A673 (cell line): ENCODE results near the gene CNTLN. TPM values are rescaled to one million over a fixed set of nuclear protein-coding genes. Genes with fewer than 3 reads are reported as not detected.

Source experiments
- BruUV-seq: library from RNA; stranded (reverse); fragments of 400-500 nt; replicated peaks from 2 replicates; lab custom pipeline; 2021; lab: Mats Ljungman, UMichigan
- CTCF ChIA-PET: fragments of 300-600 bp; sonication (Branson Sonifier 250); formaldehyde crosslinking; loops from one replicate; lab custom pipeline; 2022; ENCODE audit warnings: antibody characterized with exemption; lab: Charles Lee
- POLR2A ChIA-PET: fragments of 300-600 bp; sonication (Branson Sonifier 250); formaldehyde crosslinking; loops from one replicate; lab custom pipeline; 2022; ENCODE audit warnings: antibody characterized with exemption; ENCODE audit not compliant: low non-redundant PET; lab: Charles Lee
- DNase-seq: peaks from one replicate; pipeline ENCODE4 v3.0.0-alpha.2; 2015; ENCODE audit warnings: low spot score
- H3K27ac ChIP-seq: fragments of 200-600 bp; sonication (generic); 2 replicates; pipeline ENCODE4 v1.5.1; 2016; ENCODE audit warnings: mixed run types, low read depth, mild to moderate bottlenecking, mixed read lengths, antibody characterized with exemption, low read length; ENCODE audit not compliant: poor library complexity, severe bottlenecking
- H3K27me3 ChIP-seq: fragments of 200-600 bp; sonication (generic); replicated peaks from 2 replicates; pipeline ENCODE4 v1.6.1; 2017; ENCODE audit warnings: mixed run types, low read depth, mild to moderate bottlenecking, mixed read lengths, antibody characterized with exemption, low read length; ENCODE audit not compliant: insufficient read depth, poor library complexity
- H3K36me3 ChIP-seq: fragments of 200-600 bp; sonication (generic); 2 replicates; pipeline ENCODE4 v1.6.1; 2016; ENCODE audit warnings: mixed run types, mild to moderate bottlenecking, mixed read lengths, antibody characterized with exemption, low read length; ENCODE audit not compliant: insufficient read depth, poor library complexity, severe bottlenecking
- H3K4me1 ChIP-seq: fragments of 200-600 bp; sonication (generic); 2 replicates; pipeline ENCODE4 v1.6.1; 2017; ENCODE audit warnings: mixed run types, mild to moderate bottlenecking, mixed read lengths, antibody characterized with exemption, low read length; ENCODE audit not compliant: insufficient read depth, poor library complexity, severe bottlenecking
- H3K4me3 ChIP-seq: fragments of 200-600 bp; sonication (generic); 2 replicates; pipeline ENCODE4 v1.5.1; 2016; ENCODE audit warnings: low read depth, mixed run types, mild to moderate bottlenecking, mixed read lengths, low read length; ENCODE audit not compliant: poor library complexity, severe bottlenecking
- H3K9me3 ChIP-seq: fragments of 200-600 bp; sonication (generic); 2 replicates; pipeline ENCODE4 v1.6.1; 2016; ENCODE audit warnings: mixed run types, low read depth, mild to moderate bottlenecking, mixed read lengths, antibody characterized with exemption, low read length; ENCODE audit not compliant: poor library complexity, severe bottlenecking
- EZH2 ChIP-seq: fragments of 200-600 bp; sonication (generic); IDR thresholded peaks from 2 replicates; pipeline ENCODE4 v1.6.1; 2017; ENCODE audit warnings: borderline replicate concordance, low read depth, mild to moderate bottlenecking, mixed read lengths, antibody characterized with exemption, low read length; ENCODE audit not compliant: poor library complexity, severe bottlenecking
- intact Hi-C: fragments of 100-400 bp; cut with micrococcal nuclease; formaldehyde crosslinking; loops from one replicate; pipeline ENCODE4 v1.10.0; 2022; ENCODE audit not compliant: unreplicated experiment
- total RNA-seq: library from RNA; stranded (reverse); gene quantifications from 2 replicates; pipeline ENCODE4 v1.2.3, GENCODE V29; 2021
- TF ChIP-seq, protein P1 (sequence below): fragments of 300-800, 200-600 bp; sonication (generic); conservative IDR thresholded peaks from 2 replicates; pipeline ENCODE4 v1.5.1; 2017; ENCODE audit warnings: low read depth, mild to moderate bottlenecking, antibody characterized with exemption, low read length, moderate library complexity, mixed read lengths

CNTLN gene
- total RNA-seq, 1 experiment from 2014 or later, result 6.6 TPM

DNA sequence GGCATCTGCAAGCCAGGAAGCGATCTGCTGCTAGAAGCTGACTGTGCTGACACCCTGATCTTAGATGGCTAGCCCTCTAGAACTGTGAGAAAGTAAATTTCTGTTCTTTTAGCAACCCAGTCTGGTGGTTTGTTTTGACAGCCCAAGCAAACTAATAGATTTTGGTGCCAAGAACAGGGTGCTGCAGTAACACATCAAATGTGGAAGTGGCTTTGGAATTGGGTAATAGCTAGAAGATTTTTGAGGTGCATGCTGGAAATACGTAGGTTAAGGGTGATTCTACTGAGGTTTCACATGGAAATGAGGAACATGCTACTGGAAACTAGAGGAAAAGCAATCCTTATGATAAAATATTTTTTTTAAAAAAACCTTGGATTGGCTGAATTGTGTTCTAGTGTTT lies 290.5 kb downstream of the CNTLN start:
- DNase-seq, result no peak
- POLR2A ChIA-PET, result no interaction called here
- BruUV-seq, result no TSS peak

DNA sequence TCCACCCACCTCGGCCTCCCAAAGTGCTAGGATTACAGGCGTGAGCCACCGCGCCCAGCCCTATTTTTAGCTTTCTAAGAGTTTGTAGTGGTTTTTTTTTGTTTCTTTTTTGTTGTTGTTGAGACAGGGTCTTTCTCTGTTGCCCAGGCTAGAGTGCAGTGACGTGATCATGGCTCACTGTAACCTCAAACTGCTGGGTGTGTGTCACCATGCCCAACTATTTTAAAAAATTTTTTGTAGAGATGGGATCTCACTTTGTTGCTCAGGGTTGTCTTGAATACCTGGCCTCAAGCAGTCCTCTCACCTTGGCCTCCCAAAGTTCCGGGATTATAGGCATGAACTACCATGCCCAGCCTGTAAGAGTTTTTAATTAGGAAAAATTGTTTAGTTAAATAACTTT lies 298.7 kb downstream of the CNTLN start:
- TF ChIP-seq EZH2, result no peak
- TF ChIP-seq, protein P1, sequence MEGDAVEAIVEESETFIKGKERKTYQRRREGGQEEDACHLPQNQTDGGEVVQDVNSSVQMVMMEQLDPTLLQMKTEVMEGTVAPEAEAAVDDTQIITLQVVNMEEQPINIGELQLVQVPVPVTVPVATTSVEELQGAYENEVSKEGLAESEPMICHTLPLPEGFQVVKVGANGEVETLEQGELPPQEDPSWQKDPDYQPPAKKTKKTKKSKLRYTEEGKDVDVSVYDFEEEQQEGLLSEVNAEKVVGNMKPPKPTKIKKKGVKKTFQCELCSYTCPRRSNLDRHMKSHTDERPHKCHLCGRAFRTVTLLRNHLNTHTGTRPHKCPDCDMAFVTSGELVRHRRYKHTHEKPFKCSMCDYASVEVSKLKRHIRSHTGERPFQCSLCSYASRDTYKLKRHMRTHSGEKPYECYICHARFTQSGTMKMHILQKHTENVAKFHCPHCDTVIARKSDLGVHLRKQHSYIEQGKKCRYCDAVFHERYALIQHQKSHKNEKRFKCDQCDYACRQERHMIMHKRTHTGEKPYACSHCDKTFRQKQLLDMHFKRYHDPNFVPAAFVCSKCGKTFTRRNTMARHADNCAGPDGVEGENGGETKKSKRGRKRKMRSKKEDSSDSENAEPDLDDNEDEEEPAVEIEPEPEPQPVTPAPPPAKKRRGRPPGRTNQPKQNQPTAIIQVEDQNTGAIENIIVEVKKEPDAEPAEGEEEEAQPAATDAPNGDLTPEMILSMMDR, result no peak
- ChIA-PET POLR2A (no interaction called here), CTCF (no interaction called here)
- DNase-seq, result no peak
- no peaks in the 10 kb centered on the region for H3K4me1 ChIP-seq
- no peaks in the 10 kb centered on the region for H3K27me3 ChIP-seq
- no peaks in the 10 kb centered on the region for H3K9me3 ChIP-seq
- intact Hi-C loops, result no loop called here
- H3K27ac ChIP-seq, result no peak overlapping the region
- no peak overlapping the region for H3K4me3 ChIP-seq
- no peaks in the 10 kb centered on the region for H3K36me3 ChIP-seq
- BruUV-seq, result no TSS peak

More for the DNA sequence above, 290.5 kb downstream of the CNTLN start:
- CTCF ChIA-PET, result no interaction called here
- Histone ChIP-seq H3K4me3 (no peak overlapping the region), H3K4me1 (no peaks in the 10 kb centered on the region), H3K27me3 (no peaks in the 10 kb centered on the region), H3K27ac (no peak overlapping the region), H3K9me3 (no peaks in the 10 kb centered on the region), H3K36me3 (no peaks in the 10 kb centered on the region)
- no peak for TF ChIP-seq EZH2
- TF ChIP-seq, protein P1, result no peak
- intact Hi-C loops, result no loop called here

DNA sequence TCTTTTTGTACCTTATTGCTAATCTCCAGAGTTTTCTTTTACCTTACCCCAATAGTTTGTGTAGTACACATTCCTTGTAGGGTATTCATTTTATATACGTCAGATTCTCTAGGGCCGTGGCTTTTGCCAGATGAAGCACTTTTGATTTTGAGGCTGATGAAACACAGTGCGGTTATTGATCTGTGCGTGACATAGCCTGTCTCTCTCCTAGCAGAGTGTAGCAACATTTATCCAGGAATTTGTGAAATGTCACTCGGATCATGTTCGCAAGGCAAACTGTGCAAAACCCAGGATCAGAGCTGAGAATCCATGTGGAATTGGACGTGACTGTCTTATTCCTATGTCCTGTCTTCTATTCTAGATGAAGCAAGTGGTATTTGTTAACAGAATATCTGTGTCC lies 302.0 kb downstream of the CNTLN start:
- no TSS peak for BruUV-seq
- no peak for TF ChIP-seq EZH2
- TF ChIP-seq, protein P1, result no peak
- ChIA-PET POLR2A (no interaction called here), CTCF (no interaction called here)
- H3K4me1 ChIP-seq, result no peaks in the 10 kb centered on the region
- DNase-seq, result no peak
- intact Hi-C loops, result no loop called here
- no peaks in the 10 kb centered on the region for H3K36me3 ChIP-seq
- no peak overlapping the region for H3K4me3 ChIP-seq
- no peaks in the 10 kb centered on the region for H3K9me3 ChIP-seq
- H3K27ac ChIP-seq, result no peak overlapping the region
- H3K27me3 ChIP-seq, result no peaks in the 10 kb centered on the region
